Common myeloid progenitor, CD34-positive (primary cell): ENCODE data around the gene EZH2.

ENCODE experiments used
- CTCF ChIA-PET: fragments of 350-600 bp; sonication (Branson Sonifier 250); formaldehyde crosslinking; loops from one replicate; lab custom pipeline; 2021; ENCODE audit warnings: antibody characterized with exemption; lab: Charles Lee
- POLR2A ChIA-PET: fragments of 350-600 bp; sonication (Branson Sonifier 250); formaldehyde crosslinking; loops from one replicate; lab custom pipeline; 2021; ENCODE audit warnings: antibody characterized with exemption; lab: Charles Lee
- DNase-seq, 3 donors: peaks; one replicate each; pipeline versions ENCODE4 v3.0.0 to v3.0.0-alpha.2; 2013
- H3K27ac ChIP-seq, 2 experiments: 1 replicate in 1 of 2; 2 replicates in 1 of 2; pipeline ENCODE4 v1.7.0; 2013; ENCODE audit warnings: inconsistent platforms in 2 of 2, low read length in 2 of 2, mild to moderate bottlenecking in 2 of 2, low read depth in 1 of 2, moderate library complexity in 1 of 2; ENCODE audit not compliant: severe bottlenecking in 2 of 2, insufficient read depth in 1 of 2, poor library complexity in 1 of 2
- H3K27me3 ChIP-seq, 5 experiments: replicated peaks in 2 of 5; 1 replicate in 3 of 5; 2 replicates in 2 of 5; pipeline versions ENCODE4 v1.6.1 to v1.7.0; 2013; ENCODE audit warnings: low read length in 4 of 5, mild to moderate bottlenecking in 2 of 5, moderate library complexity in 2 of 5, inconsistent platforms in 1 of 5; ENCODE audit not compliant: insufficient read depth in 5 of 5, control insufficient read depth in 4 of 5
- H3K36me3 ChIP-seq, 4 experiments: 1 replicate in 2 of 4; 2 replicates in 2 of 4; pipeline versions ENCODE4 v1.6.1 to v1.7.0; 2013; ENCODE audit warnings: low read length in 3 of 4, control low read depth in 1 of 4, mild to moderate bottlenecking in 1 of 4; ENCODE audit not compliant: control insufficient read depth in 4 of 4, insufficient read depth in 4 of 4
- H3K4me1 ChIP-seq, 4 experiments: 1 replicate in 3 of 4; 2 replicates in 1 of 4; pipeline versions ENCODE4 v1.6.1 to v1.7.1; 2013; ENCODE audit warnings: low read length in 3 of 4, mild to moderate bottlenecking in 3 of 4, control low read depth in 1 of 4, inconsistent platforms in 1 of 4, moderate library complexity in 1 of 4; ENCODE audit not compliant: control insufficient read depth in 4 of 4, insufficient read depth in 4 of 4; ENCODE audit errors: control extremely low read depth in 1 of 4
- H3K4me3 ChIP-seq, 7 experiments: 1 replicate in 4 of 7; 2 replicates in 3 of 7; pipeline versions ENCODE4 v1.5.1 to v1.7.0; 2013; ENCODE audit warnings: mild to moderate bottlenecking in 7 of 7, low read length in 6 of 7, moderate library complexity in 6 of 7, inconsistent platforms in 2 of 7, low read depth in 2 of 7, control low read depth in 1 of 7; ENCODE audit not compliant: insufficient read depth in 4 of 7, control insufficient read depth in 1 of 7; ENCODE audit errors: extremely low read depth in 1 of 7
- H3K9me3 ChIP-seq, 5 experiments: 1 replicate in 4 of 5; 2 replicates in 1 of 5; pipeline versions ENCODE4 v1.6.1 to v1.7.1; 2013; ENCODE audit warnings: low read length in 4 of 5, mild to moderate bottlenecking in 2 of 5, inconsistent platforms in 1 of 5, low read depth in 1 of 5, moderate library complexity in 1 of 5; ENCODE audit not compliant: control insufficient read depth in 4 of 5, insufficient read depth in 2 of 5; ENCODE audit errors: control extremely low read depth in 1 of 5
- WGBS: methylation state at CpG from one replicate; pipeline ENCODE4 v1.1.5; 2013; ENCODE audit not compliant: insufficient coverage; 5-methylcytosine and 5-hydroxymethylcytosine counted together

The EZH2 gene

GRCh38 chr7:148863324-148863723 is 20.8 kb downstream of the EZH2 start:
- Histone ChIP-seq H3K27me3 (no peaks in the 10 kb centered on the region), H3K36me3 (peaks cover 0 to 2% (median 0%) of the 10 kb centered on the region in 4 experiments), H3K9me3 (peaks cover 0 to 10% (median 3%) of the 10 kb centered on the region in 5 experiments), H3K27ac (no peak overlapping the region), H3K4me1 (peaks cover 0 to 3% (median under 1%) of the 10 kb centered on the region in 4 experiments), H3K4me3 (no peak overlapping the region)
- DNase-seq: no peak
- 75% methylated on average over 2 of the region's 2 CpGs for WGBS
- ChIA-PET CTCF (no interaction called here), POLR2A (no interaction called here)

GRCh38 chr7:148862481-148862880 is 21.6 kb downstream of the EZH2 start:
- CTCF ChIA-PET: no interaction called here
- H3K27me3 ChIP-seq: no peaks in the 10 kb centered on the region
- no peak for DNase-seq
- H3K4me3 ChIP-seq: no peak overlapping the region
- peaks cover 0 to 3% (median 2%) of the 10 kb centered on the region in 5 experiments for H3K9me3 ChIP-seq
- 100% methylated on average over 2 of the region's 3 CpGs for WGBS
- POLR2A ChIA-PET: no interaction called here
- H3K27ac ChIP-seq: no peak overlapping the region
- H3K36me3 ChIP-seq: no peaks in the 10 kb centered on the region
- peaks cover 0 to 3% (median under 1%) of the 10 kb centered on the region in 4 experiments for H3K4me1 ChIP-seq

- POLR2A ChIA-PET: no interaction called here
- no peaks in the 10 kb centered on the region for H3K9me3 ChIP-seq
- H3K27ac ChIP-seq: no peak overlapping the region
- peaks cover 0 to 2% (median 0%) of the 10 kb centered on the region in 4 experiments for H3K36me3 ChIP-seq
- no peaks in the 10 kb centered on the region for H3K27me3 ChIP-seq
- peaks cover 0 to 5% (median 2%) of the 10 kb centered on the region in 4 experiments for H3K4me1 ChIP-seq
- no peak for DNase-seq
- 100% methylated on average over 1 of the region's 2 CpGs for WGBS
- CTCF ChIA-PET: interaction anchor here (1.4 to 1.7 kb wide), 2 partner anchors 11 to 18 kb away, joined by 4 to 7 read pairs; no protein-coding TSS in a partner anchor
- no peak overlapping the region for H3K4me3 ChIP-seq
These were observed 25.6 kb downstream of the EZH2 start for GRCh38 chr7:148858489-148858888.

GRCh38 chr7:148856891-148857290 is 27.2 kb downstream of the EZH2 start:
- H3K9me3 ChIP-seq: no peaks in the 10 kb centered on the region
- no peak overlapping the region for H3K27ac ChIP-seq
- 100% methylated on average over 1 of the region's 5 CpGs for WGBS
- ChIA-PET CTCF (interaction anchor here (0.8 to 2.5 kb wide), 8 partner anchors 11 to 105 kb away, joined by 3 to 15 read pairs (median 4); no protein-coding TSS in a partner anchor), POLR2A (no interaction called here)
- H3K27me3 ChIP-seq: no peaks in the 10 kb centered on the region
- H3K4me1 ChIP-seq: peaks cover 0 to 5% (median 2%) of the 10 kb centered on the region in 4 experiments
- DNase-seq: peak in 2 of 3 donors; percentile 26 to 44
- H3K36me3 ChIP-seq: peaks cover 0 to 2% (median 0%) of the 10 kb centered on the region in 4 experiments
- H3K4me3 ChIP-seq: no peak overlapping the region

- WGBS: no CpG with 5 or more reads among the region's 2 CpGs
- DNase-seq: no peak
- Histone ChIP-seq H3K27me3 (no peaks in the 10 kb centered on the region), H3K4me1 (peaks cover 0 to 5% (median 3%) of the 10 kb centered on the region in 4 experiments), H3K27ac (no peak overlapping the region), H3K4me3 (no peak overlapping the region), H3K36me3 (peaks cover 0 to 2% (median 0%) of the 10 kb centered on the region in 4 experiments), H3K9me3 (no peaks in the 10 kb centered on the region)
- ChIA-PET CTCF (interaction anchor here (0.8 to 2.5 kb wide), 10 partner anchors 9 to 107 kb away, joined by 3 to 15 read pairs (median 4); no protein-coding TSS in a partner anchor), POLR2A (no interaction called here)
These were observed 27.6 kb downstream of the EZH2 start for GRCh38 chr7:148856578-148856881.

- POLR2A ChIA-PET: interaction anchor here (1.3 kb wide), 1 partner anchor 30 kb away, joined by 4 read pairs; the partner anchor contains the start of gene EZH2
- 100% methylated on average over 1 of the region's 1 CpG for WGBS
These were observed 29.1 kb downstream of the EZH2 start for GRCh38 chr7:148854983-148855382.

GRCh38 chr7:148852272-148852671 is 31.8 kb downstream of the EZH2 start:
- no peak for DNase-seq
- peaks cover 0 to 2% (median 0%) of the 10 kb centered on the region in 4 experiments for H3K36me3 ChIP-seq
- ChIA-PET POLR2A (no interaction called here), CTCF (no interaction called here)
- H3K4me1 ChIP-seq: peaks cover 11 to 25% (median 17%) of the 10 kb centered on the region in 4 experiments
- H3K4me3 ChIP-seq: no peak overlapping the region
- H3K27me3 ChIP-seq: no peaks in the 10 kb centered on the region
- no peak overlapping the region for H3K27ac ChIP-seq
- WGBS: 100% methylated on average over 1 of the region's 1 CpG
- no peaks in the 10 kb centered on the region for H3K9me3 ChIP-seq

More at GRCh38 chr7:148854983-148855382, 29.1 kb downstream of the EZH2 start:
- H3K4me1 ChIP-seq: peaks cover under 1 to 5% (median 4%) of the 10 kb centered on the region in 4 experiments
- H3K27ac ChIP-seq: no peak overlapping the region
- H3K27me3 ChIP-seq: no peaks in the 10 kb centered on the region
- H3K4me3 ChIP-seq: no peak overlapping the region
- no peak for DNase-seq
- H3K9me3 ChIP-seq: no peaks in the 10 kb centered on the region
- peaks cover 0 to 2% (median 0%) of the 10 kb centered on the region in 4 experiments for H3K36me3 ChIP-seq
- CTCF ChIA-PET: interaction anchor here (0.8 to 2.5 kb wide), 4 partner anchors 11 to 28 kb away, joined by 3 to 15 read pairs (median 8); no protein-coding TSS in a partner anchor
